Embryonic facial prominence (tissue), 1 donor: ENCODE results near the gene OVOL1.
A peak's percentile ranks its signal among the peaks of the same experiment; 100 is the strongest.
"Not testable (repeated sequence)": the region's sequence is repeated elsewhere in the genome, so short reads cannot be mapped to it uniquely, and the experiment has no call there.

ENCODE experiments used
- DNase-seq: peaks from one replicate; pipeline ENCODE4 v3.0.0-alpha.2; 2016; ENCODE audit errors: extremely low spot score

The OVOL1 gene

GRCh38 chr11:65814986-65815565, 28.2 kb downstream of the OVOL1 start:
- DNase-seq = no peak

GRCh38 chr11:65816696-65817095, 29.8 kb downstream of the OVOL1 start:
- no peak for DNase-seq

GRCh38 chr11:65817312-65817834, 30.5 kb downstream of the OVOL1 start:
- no peak for DNase-seq

GRCh38 chr11:65817835-65818680, 31.2 kb downstream of the OVOL1 start:
- DNase-seq = peak; percentile 73

GRCh38 chr11:65821107-65821506, 34.2 kb downstream of the OVOL1 start:
- DNase-seq = no peak

GRCh38 chr11:65822776-65823528, 36.1 kb downstream of the OVOL1 start:
- no peak for DNase-seq

GRCh38 chr11:65826984-65827735, 40.3 kb downstream of the OVOL1 start:
- DNase-seq = no peak

- DNase-seq = no peak
Observed at GRCh38 chr11:65829459-65829858, 42.6 kb downstream of the OVOL1 start.

- not testable (repeated sequence) for DNase-seq
Observed at GRCh38 chr11:65832231-65832630, 45.4 kb downstream of the OVOL1 start.

GRCh38 chr11:65833297-65834030, 46.6 kb downstream of the OVOL1 start, which contains the start of gene SNX32:
Gene SNX32, plus strand, starts transcription at chr11:65833963. Its CDS starts 103 bp downstream, at chr11:65834066.
- DNase-seq = peak; percentile 86

- DNase-seq = no peak
Observed at GRCh38 chr11:65834202-65834601, 47.3 kb downstream of the OVOL1 start.

GRCh38 chr11:65842144-65842543, 55.3 kb downstream of the OVOL1 start:
- DNase-seq = no peak

- no peak for DNase-seq
Observed at GRCh38 chr11:65843811-65844210, 56.9 kb downstream of the OVOL1 start.

- DNase-seq = no peak
Observed at GRCh38 chr11:65844231-65844872, 57.5 kb downstream of the OVOL1 start.
